Gastroesophageal sphincter (tissue), 4 donors: ENCODE data around the gene WTIP. TPM values are rescaled to one million over a fixed set of nuclear protein-coding genes. Genes with fewer than 3 reads are reported as not detected.

Experiments used
- ATAC-seq: fragments of 150-250 bp; one replicate; pipeline ENCODE4 v1.9.1; 2016; ENCODE audit warnings: mild to moderate bottlenecking, moderate library complexity
- H3K27ac ChIP-seq, 4 donors: fragments of 200-600 bp; sonication (generic) in 3 of 4; 1 replicate in 3 of 4; 2 replicates in 1 of 4; pipeline ENCODE4 v1.5.1; 2016 to 2019
- H3K27me3 ChIP-seq: fragments of 200-600 bp; sonication (generic); one replicate; pipeline ENCODE4 v1.5.1; 2019
- H3K36me3 ChIP-seq, 2 donors: fragments of 200-600 bp; sonication (generic); one replicate each; pipeline ENCODE4 v1.5.1; 2019; ENCODE audit warnings: control low read depth in 1 of 2
- H3K4me1 ChIP-seq, 3 donors: fragments of 200-600 bp; sonication (generic); 1 replicate in 2 of 3; 2 replicates in 1 of 3; pipeline ENCODE4 v1.5.1; 2016 to 2019; ENCODE audit warnings: control low read depth in 2 of 3
- H3K4me3 ChIP-seq, 2 donors: fragments of 200-600 bp; sonication (generic); one replicate each; pipeline ENCODE4 v1.5.1; 2019; ENCODE audit warnings: mild to moderate bottlenecking in 1 of 2, moderate library complexity in 1 of 2
- H3K9me3 ChIP-seq, 3 donors: fragments of 200-600 bp; sonication (generic); one replicate each; pipeline ENCODE4 v1.5.1; 2017 to 2019; ENCODE audit warnings: control low read depth in 2 of 3
- CTCF ChIP-seq, 4 experiments: fragments of 200-600 bp in 2 of 4; fragments of 450-650 bp in 2 of 4; sonication (generic) in 1 of 4; IDR thresholded peaks; one replicate each; pipeline ENCODE4 v1.5.1; 2017 to 2019; ENCODE audit warnings: antibody characterized with exemption in 4 of 4, mild to moderate bottlenecking in 2 of 4, moderate library complexity in 2 of 4
- EP300 ChIP-seq: sonication (generic); formaldehyde crosslinking; IDR thresholded peaks from one replicate; pipeline ENCODE4 v1.6.1; 2017; ENCODE audit warnings: antibody characterized with exemption, mild to moderate bottlenecking
- POLR2A ChIP-seq, 2 donors: fragments of 450-650 bp; IDR thresholded peaks; one replicate each; pipeline ENCODE4 v1.6.1; 2017; ENCODE audit warnings: antibody characterized with exemption in 2 of 2, mild to moderate bottlenecking in 2 of 2, moderate library complexity in 1 of 2
- POLR2AphosphoS5 ChIP-seq: sonication (generic); formaldehyde crosslinking; IDR thresholded peaks from one replicate; pipeline ENCODE4 v1.6.1; 2017; ENCODE audit warnings: antibody characterized with exemption
- WGBS, 2 donors: methylation state at CpG; one replicate each; pipeline ENCODE4 v1.1.5; 2018; ENCODE audit warnings: low coverage in 1 of 2; 5-methylcytosine and 5-hydroxymethylcytosine counted together
- total RNA-seq, 4 donors: library from RNA; depleted of rRNA; stranded (reverse); fragments of >200 nt; gene quantifications; one replicate each; pipeline ENCODE4 v1.1.0, GENCODE V29; 2016

WTIP gene
- total RNA-seq, 4 donors from 2014 or later = 18.8 to 59.6 (median 43.6) TPM

- Histone ChIP-seq H3K36me3 (peaks cover 0 to 97% of the 10 kb centered on the region in 2 donors), H3K27ac (no peak overlapping the region), H3K4me1 (no peaks in the 10 kb centered on the region), H3K9me3 (no peaks in the 10 kb centered on the region), H3K27me3 (no peaks in the 10 kb centered on the region), H3K4me3 (no peak overlapping the region)
- ATAC-seq = no peak
- 95% methylated on average over 13 of the region's 18 CpGs; no CpG with 5 or more reads in 1 of the 2 donors for WGBS, 2 donors
- TF ChIP-seq POLR2AphosphoS5 (no peak), POLR2A (IDR thresholded peaks at IDR 0.05) (no peak), CTCF (IDR thresholded peaks at IDR 0.05) (no peak), EP300 (no peak)
Measured at GRCh38 chr19:34495416-34495815, 13.9 kb downstream of the WTIP start.

- ATAC-seq = no peak
- Histone ChIP-seq H3K27me3 (no peaks in the 10 kb centered on the region), H3K27ac (no peak overlapping the region), H3K4me3 (no peak overlapping the region), H3K9me3 (no peaks in the 10 kb centered on the region), H3K4me1 (peaks cover 0 to 11% (median 0%) of the 10 kb centered on the region in 3 donors), H3K36me3 (peaks cover 0 to 80% of the 10 kb centered on the region in 2 donors)
- TF ChIP-seq POLR2A (IDR thresholded peaks at IDR 0.05) = no peak
- TF ChIP-seq EP300 = no peak
- TF ChIP-seq POLR2AphosphoS5 = no peak
- no peak for TF ChIP-seq CTCF (IDR thresholded peaks at IDR 0.05)
- 80 to 92% methylated on average over 2 to 9 of the region's 15 CpGs for WGBS, 2 donors
Measured at GRCh38 chr19:34497112-34497805, 15.7 kb downstream of the WTIP start.

- Histone ChIP-seq H3K4me1 (peaks cover 0 to 27% (median 7%) of the 10 kb centered on the region in 3 donors), H3K4me3 (no peak overlapping the region), H3K36me3 (peaks cover 0 to 60% of the 10 kb centered on the region in 2 donors), H3K9me3 (no peaks in the 10 kb centered on the region), H3K27me3 (no peaks in the 10 kb centered on the region), H3K27ac (no peak overlapping the region)
- ATAC-seq = no peak
- TF ChIP-seq EP300 (no peak), POLR2A (IDR thresholded peaks at IDR 0.05) (no peak), POLR2AphosphoS5 (no peak), CTCF (IDR thresholded peaks at IDR 0.05) (no peak)
- 80 to 89% methylated on average over 4 to 11 of the region's 13 CpGs for WGBS, 2 donors
Measured at GRCh38 chr19:34499155-34499834, 17.7 kb downstream of the WTIP start.

- Histone ChIP-seq H3K27me3 (no peaks in the 10 kb centered on the region), H3K4me1 (peaks cover 0 to 27% (median 7%) of the 10 kb centered on the region in 3 donors), H3K4me3 (no peak overlapping the region), H3K9me3 (no peaks in the 10 kb centered on the region), H3K36me3 (peaks cover 0 to 46% of the 10 kb centered on the region in 2 donors), H3K27ac (peak overlapping the region in 1 of 4 donors; percentile 48)
- no peak for ATAC-seq
- 67% methylated on average over 1 of the region's 25 CpGs; no CpG with 5 or more reads in 1 of the 2 donors for WGBS, 2 donors
- TF ChIP-seq POLR2AphosphoS5 = no peak
- no peak for TF ChIP-seq POLR2A (IDR thresholded peaks at IDR 0.05)
- TF ChIP-seq EP300 = no peak
- no peak for TF ChIP-seq CTCF (IDR thresholded peaks at IDR 0.05)
Measured at GRCh38 chr19:34500656-34501120, 19.1 kb downstream of the WTIP start.
